Measurements from ENCODE around the gene SPOCK3.
"Not testable (repeated sequence)": the region's sequence is repeated elsewhere in the genome, so short reads cannot be mapped to it uniquely, and the experiment has no call there.

The SPOCK3 gene

GRCh38 chr4:166763018-166763417, 471.3 kb downstream of the SPOCK3 start:
- H3K4me3 ChIP-seq (ENCODE audit: low read depth, low read length): no peak overlapping the region
- TF ChIP-seq, protein P1, sequence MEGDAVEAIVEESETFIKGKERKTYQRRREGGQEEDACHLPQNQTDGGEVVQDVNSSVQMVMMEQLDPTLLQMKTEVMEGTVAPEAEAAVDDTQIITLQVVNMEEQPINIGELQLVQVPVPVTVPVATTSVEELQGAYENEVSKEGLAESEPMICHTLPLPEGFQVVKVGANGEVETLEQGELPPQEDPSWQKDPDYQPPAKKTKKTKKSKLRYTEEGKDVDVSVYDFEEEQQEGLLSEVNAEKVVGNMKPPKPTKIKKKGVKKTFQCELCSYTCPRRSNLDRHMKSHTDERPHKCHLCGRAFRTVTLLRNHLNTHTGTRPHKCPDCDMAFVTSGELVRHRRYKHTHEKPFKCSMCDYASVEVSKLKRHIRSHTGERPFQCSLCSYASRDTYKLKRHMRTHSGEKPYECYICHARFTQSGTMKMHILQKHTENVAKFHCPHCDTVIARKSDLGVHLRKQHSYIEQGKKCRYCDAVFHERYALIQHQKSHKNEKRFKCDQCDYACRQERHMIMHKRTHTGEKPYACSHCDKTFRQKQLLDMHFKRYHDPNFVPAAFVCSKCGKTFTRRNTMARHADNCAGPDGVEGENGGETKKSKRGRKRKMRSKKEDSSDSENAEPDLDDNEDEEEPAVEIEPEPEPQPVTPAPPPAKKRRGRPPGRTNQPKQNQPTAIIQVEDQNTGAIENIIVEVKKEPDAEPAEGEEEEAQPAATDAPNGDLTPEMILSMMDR (IDR thresholded peaks at IDR 0.05; ENCODE audit: borderline replicate concordance, insufficient read depth, low read depth, low read length): no peak

DNA sequence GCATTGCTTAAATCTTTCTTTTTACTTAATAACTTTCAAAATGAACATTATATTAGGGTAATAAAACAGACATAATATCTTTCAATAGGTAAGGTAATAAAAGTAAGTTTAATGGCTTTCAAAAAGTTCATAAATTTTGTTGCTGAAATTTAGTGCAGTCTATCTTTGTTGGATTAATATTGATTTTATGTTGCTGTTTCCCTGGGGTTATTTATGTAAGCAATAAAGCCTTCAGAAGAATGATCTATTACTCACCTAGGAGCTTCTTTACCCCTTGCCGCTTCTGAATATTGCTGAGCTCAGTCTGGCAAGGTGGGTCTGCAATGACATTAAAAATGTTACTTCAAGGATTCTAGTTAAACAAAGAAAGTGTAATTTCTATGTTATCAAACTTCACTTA, 492.6 kb downstream of the SPOCK3 start:
- H3K4me3 ChIP-seq (ENCODE audit: low read depth, low read length): no peak overlapping the region
- TF ChIP-seq, protein P1 (IDR thresholded peaks at IDR 0.05; ENCODE audit: borderline replicate concordance, insufficient read depth, low read depth, low read length): no peak

DNA sequence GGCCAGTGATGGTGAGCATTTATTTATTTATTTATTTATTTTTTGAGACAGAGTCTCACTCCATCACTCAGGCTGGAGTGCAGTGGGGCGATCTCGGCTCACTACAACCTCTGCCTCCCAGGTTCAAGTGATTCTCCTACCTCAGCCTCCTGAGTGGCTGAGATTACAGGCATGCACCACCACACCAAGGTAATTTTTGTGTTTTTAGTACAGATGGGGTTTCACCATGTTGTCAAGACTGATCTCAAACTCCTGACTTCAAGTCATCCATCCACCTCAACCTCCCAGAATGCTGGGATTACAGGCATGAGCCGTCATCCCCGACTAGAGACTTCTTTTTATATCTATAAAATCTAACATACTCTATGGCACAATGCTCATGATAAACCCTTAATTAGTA, 495.1 kb downstream of the SPOCK3 start:
- H3K4me3 ChIP-seq (ENCODE audit: low read depth, low read length): not testable (repeated sequence)

- TF ChIP-seq, protein P1 (IDR thresholded peaks at IDR 0.05; ENCODE audit: borderline replicate concordance, insufficient read depth, low read depth, low read length): no peak
- H3K4me3 ChIP-seq (ENCODE audit: low read depth, low read length): no peak overlapping the region
These were observed 496.9 kb downstream of the SPOCK3 start for GRCh38 chr4:166737430-166737829.

- TF ChIP-seq, protein P1 (IDR thresholded peaks at IDR 0.05; ENCODE audit: borderline replicate concordance, insufficient read depth, low read depth, low read length): no peak
- H3K4me3 ChIP-seq (ENCODE audit: low read depth, low read length): no peak overlapping the region
These were observed 498.7 kb downstream of the SPOCK3 start for GRCh38 chr4:166735553-166735952.

DNA sequence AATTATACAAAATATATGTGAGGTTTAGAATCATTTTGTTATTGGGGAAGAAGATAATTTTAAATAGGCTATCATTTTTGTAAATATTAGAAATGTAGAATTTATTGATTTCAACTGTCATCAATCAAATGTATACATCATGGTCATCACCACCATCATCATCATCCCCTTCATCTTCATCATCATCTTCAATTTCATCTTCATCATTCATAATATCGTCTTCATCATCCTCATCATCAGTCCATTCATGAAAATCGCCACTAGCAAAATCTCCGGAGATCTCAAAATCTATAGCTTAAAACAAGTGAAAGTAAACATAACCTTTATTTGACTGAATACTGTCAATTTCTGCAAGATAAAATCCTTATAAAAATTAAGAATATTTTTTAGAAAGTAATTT, 499.5 kb downstream of the SPOCK3 start:
- TF ChIP-seq, protein P1 (IDR thresholded peaks at IDR 0.05; ENCODE audit: borderline replicate concordance, insufficient read depth, low read depth, low read length): no peak
- H3K4me3 ChIP-seq (ENCODE audit: low read depth, low read length): no peak overlapping the region

DNA sequence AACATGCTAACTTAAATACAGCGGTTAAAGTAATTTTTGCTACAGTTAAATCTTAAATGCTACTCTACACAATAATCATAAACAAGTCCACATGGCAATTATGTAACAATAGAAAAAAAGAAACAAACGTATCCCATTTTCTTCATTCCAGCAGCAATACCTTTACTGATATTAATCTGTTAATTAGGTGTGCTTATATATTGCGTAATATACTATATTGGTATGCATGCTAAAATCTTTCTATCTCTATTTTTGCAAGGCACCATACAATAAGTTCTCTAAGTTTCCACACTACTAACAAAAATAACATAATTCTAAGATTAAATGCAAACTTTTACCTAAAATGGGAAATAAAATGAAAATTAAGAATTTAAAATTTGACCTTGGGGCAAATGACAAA, 500.6 kb downstream of the SPOCK3 start:
- TF ChIP-seq, protein P1 (IDR thresholded peaks at IDR 0.05; ENCODE audit: borderline replicate concordance, insufficient read depth, low read depth, low read length): no peak
- no peak overlapping the region for H3K4me3 ChIP-seq (ENCODE audit: low read depth, low read length)

- TF ChIP-seq, protein P1 (IDR thresholded peaks at IDR 0.05; ENCODE audit: borderline replicate concordance, insufficient read depth, low read depth, low read length): no peak
- no peak overlapping the region for H3K4me3 ChIP-seq (ENCODE audit: low read depth, low read length)
These were observed 507.5 kb downstream of the SPOCK3 start for GRCh38 chr4:166726832-166727231.

All from GM12875 (cell line).